Kidney capillary endothelial cell (primary cell): ENCODE measurements around the gene TUBGCP4.
"Not testable (repeated sequence)": the region's sequence is repeated elsewhere in the genome, so short reads cannot be mapped to it uniquely, and the experiment has no call there.

Experiments
- DNase-seq: peaks from one replicate; pipeline ENCODE4 v3.0.0-alpha.2; 2018; ENCODE audit warnings: low spot score

The TUBGCP4 gene

GRCh38 chr15:43370975-43371974 lies at the start of gene TUBGCP4, which contains the start of gene ZSCAN29:
TSS of gene TUBGCP4 (plus strand) at chr15:43371101. CDS start at chr15:43371355, 254 bp downstream.
TSS of gene ZSCAN29 (minus strand) at chr15:43371043. CDS start at chr15:43369913, 1,130 bp downstream.
- DNase-seq: peak; percentile 67

GRCh38 chr15:43325039-43325684 lies 45.7 kb upstream of the TUBGCP4 start:
- no peak for DNase-seq

- DNase-seq: no peak
Observed at GRCh38 chr15:43329217-43329959, 41.5 kb upstream of the TUBGCP4 start.

- peak; percentile 88 for DNase-seq
Observed at GRCh38 chr15:43329960-43330779, 40.7 kb upstream of the TUBGCP4 start, which contains the start of gene LCMT2. TSS of gene LCMT2 (minus strand) at chr15:43330573. CDS start at chr15:43330489, 84 bp downstream.

- no peak for DNase-seq
Observed at GRCh38 chr15:43330780-43331087, 40.2 kb upstream of the TUBGCP4 start.

- DNase-seq: no peak
Observed at GRCh38 chr15:43346305-43346704, 24.6 kb upstream of the TUBGCP4 start.

- DNase-seq: no peak
Observed at GRCh38 chr15:43347114-43347513, 23.8 kb upstream of the TUBGCP4 start.

- DNase-seq: no peak
Observed at GRCh38 chr15:43352693-43353382, 18.1 kb upstream of the TUBGCP4 start.

- DNase-seq: no peak
Observed at GRCh38 chr15:43360821-43361220, 10.1 kb upstream of the TUBGCP4 start.

- no peak for DNase-seq
Observed at GRCh38 chr15:43361313-43361903, 9.5 kb upstream of the TUBGCP4 start.

GRCh38 chr15:43370310-43370974 lies 459 bp upstream of the TUBGCP4 start:
- DNase-seq: peak; percentile 11

- peak; percentile 23 for DNase-seq
Observed at GRCh38 chr15:43376017-43376705, 5.3 kb downstream of the TUBGCP4 start.

GRCh38 chr15:43378601-43379000 lies 7.7 kb downstream of the TUBGCP4 start:
- no peak for DNase-seq

GRCh38 chr15:43382310-43382709 lies 11.4 kb downstream of the TUBGCP4 start:
- no peak for DNase-seq

- no peak for DNase-seq
Observed at GRCh38 chr15:43383070-43383469, 12.2 kb downstream of the TUBGCP4 start.

- DNase-seq: no peak
Observed at GRCh38 chr15:43390723-43391122, 19.8 kb downstream of the TUBGCP4 start.

GRCh38 chr15:43393592-43393991 lies 22.7 kb downstream of the TUBGCP4 start:
- DNase-seq: not testable (repeated sequence)

GRCh38 chr15:43402255-43402654 lies 31.4 kb downstream of the TUBGCP4 start:
- DNase-seq: no peak

- DNase-seq: no peak
Observed at GRCh38 chr15:43403616-43404015, 32.7 kb downstream of the TUBGCP4 start.
